Tibial nerve (tissue), 3 donors: ENCODE results near the gene A4GNT.

Source experiments
- CTCF ChIP-seq, 5 experiments: fragments of 200-600 bp in 3 of 5; fragments of 450-650 bp in 2 of 5; sonication (generic) in 3 of 5; IDR thresholded peaks; one replicate each; pipeline ENCODE4 v1.5.1; 2016 to 2019; ENCODE audit warnings: antibody characterized with exemption in 5 of 5, mild to moderate bottlenecking in 3 of 5, moderate library complexity in 2 of 5
- POLR2A ChIP-seq, 2 donors: fragments of 450-650 bp; IDR thresholded peaks; one replicate each; pipeline ENCODE4 v1.6.1; 2017; ENCODE audit warnings: antibody characterized with exemption in 2 of 2, mild to moderate bottlenecking in 2 of 2, moderate library complexity in 2 of 2

GRCh38 chr3:138140940-138141339 is 8.8 kb upstream of the A4GNT start:
- no peak for TF ChIP-seq CTCF (IDR thresholded peaks at IDR 0.05)
- TF ChIP-seq POLR2A (IDR thresholded peaks at IDR 0.05), result no peak
